Measurements from ENCODE around the gene PPFIA2. TPM values are rescaled to one million over a fixed set of nuclear protein-coding genes. Genes with fewer than 3 reads are reported as not detected.
A peak's percentile ranks its signal among the peaks of the same experiment; 100 is the strongest.

The PPFIA2 gene
- total RNA-seq (2021) (0.92 to 1.8 TPM (median 1.1 TPM) in 3 replicates), Bru-seq, nascent RNA (percentile 19 among the genes with signal in this experiment)
- long read RNA-seq, experiment 1 = 0 reads
- long read RNA-seq, experiment 2 = 0 reads
- long read RNA-seq, experiment 3, partial matches to known transcripts = 0 of 2 reads
- long read RNA-seq, experiment 3, other reads (novel, unspliced or antisense) = 2 of 2 reads

DNA sequence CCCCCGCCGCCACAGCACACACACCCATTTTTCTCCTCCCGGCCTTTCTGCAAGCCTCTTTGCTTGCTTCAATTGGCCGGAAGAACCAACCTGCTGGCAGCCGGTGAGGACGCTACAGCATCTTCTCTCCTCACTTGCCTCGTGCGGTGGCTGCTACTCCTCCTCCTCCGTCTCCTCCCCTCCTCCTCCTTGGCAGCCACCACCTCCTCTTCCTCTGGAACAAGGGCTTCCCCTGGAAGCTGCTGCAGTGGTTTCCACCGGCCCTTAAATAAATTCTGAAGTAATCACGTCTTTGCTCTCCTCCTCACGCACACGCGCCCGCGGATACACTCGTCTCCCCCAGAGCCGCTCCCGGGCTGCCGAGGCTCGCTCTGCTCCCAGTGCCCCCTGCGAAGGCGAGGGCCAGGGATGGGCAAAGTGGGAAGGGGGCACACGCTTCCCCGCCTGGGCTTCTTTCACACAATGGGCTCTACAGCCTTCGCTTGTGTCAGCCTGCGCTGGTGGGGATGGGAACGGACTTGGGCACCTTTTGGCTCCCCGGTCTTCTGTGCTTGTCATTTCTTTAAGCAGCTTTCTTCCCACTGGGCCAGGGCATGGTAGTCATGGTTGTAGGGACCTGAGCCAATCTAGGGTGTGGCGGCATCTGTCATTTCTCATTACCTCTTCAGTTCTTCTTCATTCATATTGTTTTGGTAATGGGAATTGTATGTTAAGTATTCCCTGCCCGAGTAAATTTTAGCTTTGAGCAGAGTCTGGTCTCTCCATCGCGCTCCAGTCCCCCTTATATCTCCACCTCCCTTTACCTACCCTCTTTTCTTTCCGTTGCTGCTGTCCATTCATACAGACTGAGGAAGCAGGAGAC is at the start of gene PPFIA2:
Gene PPFIA2, minus strand, starts transcription at position 161 of the 862 bp plus-strand sequence.
- peaks cover 6% of the 10 kb centered on the region for H3K9me3 Mint-ChIP-seq
- peaks cover 7% of the 10 kb centered on the region for H3K4me1 Mint-ChIP-seq
- H3K27ac Mint-ChIP-seq = no peak within 1 kb of the TSS
- peak within 1 kb of the TSS; percentile 85 for H3K4me3 Mint-ChIP-seq
- POLR2A ChIA-PET = no interaction called here
- ATAC-seq (peak; percentile 88), DNase-seq (ENCODE audit: low spot score) (peak; percentile 49)
- H3K27me3 Mint-ChIP-seq (ENCODE audit: low read depth) = peaks cover 41% of the 10 kb centered on the region
- TF ChIP-seq, protein P1, sequence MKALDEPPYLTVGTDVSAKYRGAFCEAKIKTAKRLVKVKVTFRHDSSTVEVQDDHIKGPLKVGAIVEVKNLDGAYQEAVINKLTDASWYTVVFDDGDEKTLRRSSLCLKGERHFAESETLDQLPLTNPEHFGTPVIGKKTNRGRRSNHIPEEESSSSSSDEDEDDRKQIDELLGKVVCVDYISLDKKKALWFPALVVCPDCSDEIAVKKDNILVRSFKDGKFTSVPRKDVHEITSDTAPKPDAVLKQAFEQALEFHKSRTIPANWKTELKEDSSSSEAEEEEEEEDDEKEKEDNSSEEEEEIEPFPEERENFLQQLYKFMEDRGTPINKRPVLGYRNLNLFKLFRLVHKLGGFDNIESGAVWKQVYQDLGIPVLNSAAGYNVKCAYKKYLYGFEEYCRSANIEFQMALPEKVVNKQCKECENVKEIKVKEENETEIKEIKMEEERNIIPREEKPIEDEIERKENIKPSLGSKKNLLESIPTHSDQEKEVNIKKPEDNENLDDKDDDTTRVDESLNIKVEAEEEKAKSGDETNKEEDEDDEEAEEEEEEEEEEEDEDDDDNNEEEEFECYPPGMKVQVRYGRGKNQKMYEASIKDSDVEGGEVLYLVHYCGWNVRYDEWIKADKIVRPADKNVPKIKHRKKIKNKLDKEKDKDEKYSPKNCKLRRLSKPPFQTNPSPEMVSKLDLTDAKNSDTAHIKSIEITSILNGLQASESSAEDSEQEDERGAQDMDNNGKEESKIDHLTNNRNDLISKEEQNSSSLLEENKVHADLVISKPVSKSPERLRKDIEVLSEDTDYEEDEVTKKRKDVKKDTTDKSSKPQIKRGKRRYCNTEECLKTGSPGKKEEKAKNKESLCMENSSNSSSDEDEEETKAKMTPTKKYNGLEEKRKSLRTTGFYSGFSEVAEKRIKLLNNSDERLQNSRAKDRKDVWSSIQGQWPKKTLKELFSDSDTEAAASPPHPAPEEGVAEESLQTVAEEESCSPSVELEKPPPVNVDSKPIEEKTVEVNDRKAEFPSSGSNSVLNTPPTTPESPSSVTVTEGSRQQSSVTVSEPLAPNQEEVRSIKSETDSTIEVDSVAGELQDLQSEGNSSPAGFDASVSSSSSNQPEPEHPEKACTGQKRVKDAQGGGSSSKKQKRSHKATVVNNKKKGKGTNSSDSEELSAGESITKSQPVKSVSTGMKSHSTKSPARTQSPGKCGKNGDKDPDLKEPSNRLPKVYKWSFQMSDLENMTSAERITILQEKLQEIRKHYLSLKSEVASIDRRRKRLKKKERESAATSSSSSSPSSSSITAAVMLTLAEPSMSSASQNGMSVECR (CRISPR knock-in tag; IDR thresholded peaks at IDR 0.05; ENCODE audit: borderline replicate concordance) = 0 out of 2 replicates have a peak, but pooled peaks have one; percentile 27
- no peak for TF ChIP-seq ZNF423 (CRISPR knock-in tag; IDR thresholded peaks at IDR 0.05)
- no peaks in the 10 kb centered on the region for H3K36me3 Mint-ChIP-seq
- CTCF ChIA-PET = interaction anchor here (0.6 kb wide), 1 partner anchor 470 kb away, joined by 3 read pairs; no protein-coding TSS in a partner anchor

DNA sequence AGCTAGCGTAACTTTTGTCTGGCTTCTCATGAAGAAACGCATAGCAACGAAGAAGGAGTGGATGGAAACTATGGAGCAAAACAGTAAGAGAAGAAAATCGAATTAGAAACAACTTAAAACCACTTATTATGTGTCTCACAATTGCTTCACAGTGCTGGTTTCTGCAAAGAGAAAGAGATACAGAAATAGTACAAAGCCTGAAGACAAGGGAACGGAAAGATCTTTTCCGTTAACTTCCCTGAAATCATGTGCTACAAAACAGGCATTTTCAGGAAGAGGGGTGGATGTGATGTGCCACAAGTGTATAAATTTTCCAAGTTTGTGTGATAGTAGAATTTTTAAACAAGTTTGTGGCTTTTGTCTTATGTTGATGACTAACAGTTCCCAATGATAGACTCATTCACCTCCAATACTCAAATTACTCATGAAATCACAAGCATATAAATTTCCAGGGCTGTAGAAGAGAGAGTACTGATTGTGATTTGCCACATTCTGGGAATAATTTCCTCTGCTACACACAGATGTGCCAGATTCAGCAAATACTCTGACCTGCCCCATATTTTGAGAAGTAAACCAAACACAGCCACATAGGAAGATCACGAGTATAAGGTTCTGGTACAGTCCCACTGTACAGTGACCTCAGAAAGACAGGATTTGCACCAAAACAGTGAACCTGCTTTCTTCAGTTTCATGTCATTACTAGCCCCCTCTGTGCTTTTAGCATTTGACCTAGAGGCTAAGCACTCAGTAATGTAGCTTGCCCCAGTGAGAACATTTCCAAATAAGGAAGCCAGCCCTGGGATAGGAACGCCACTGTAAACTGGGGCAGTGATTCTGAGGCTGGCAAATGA is 41.4 kb upstream of the PPFIA2 start:
- Mint-ChIP-seq H3K9me3 (no peaks in the 10 kb centered on the region), H3K27ac (peak overlapping the region; percentile 84), H3K4me1 (peaks cover 38% of the 10 kb centered on the region), H3K36me3 (no peaks in the 10 kb centered on the region), H3K27me3 (ENCODE audit: low read depth) (no peaks in the 10 kb centered on the region), H3K4me3 (no peak overlapping the region)
- TF ChIP-seq TEAD4 (CRISPR knock-in tag; IDR thresholded peaks at IDR 0.05) = no peak
- TF ChIP-seq ZNF671 (CRISPR knock-in tag; IDR thresholded peaks at IDR 0.05) = no peak
- TF ChIP-seq, protein P2, sequence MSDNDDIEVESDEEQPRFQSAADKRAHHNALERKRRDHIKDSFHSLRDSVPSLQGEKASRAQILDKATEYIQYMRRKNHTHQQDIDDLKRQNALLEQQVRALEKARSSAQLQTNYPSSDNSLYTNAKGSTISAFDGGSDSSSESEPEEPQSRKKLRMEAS (CRISPR knock-in tag; IDR thresholded peaks at IDR 0.05) = no peak
- TF ChIP-seq, protein P3, sequence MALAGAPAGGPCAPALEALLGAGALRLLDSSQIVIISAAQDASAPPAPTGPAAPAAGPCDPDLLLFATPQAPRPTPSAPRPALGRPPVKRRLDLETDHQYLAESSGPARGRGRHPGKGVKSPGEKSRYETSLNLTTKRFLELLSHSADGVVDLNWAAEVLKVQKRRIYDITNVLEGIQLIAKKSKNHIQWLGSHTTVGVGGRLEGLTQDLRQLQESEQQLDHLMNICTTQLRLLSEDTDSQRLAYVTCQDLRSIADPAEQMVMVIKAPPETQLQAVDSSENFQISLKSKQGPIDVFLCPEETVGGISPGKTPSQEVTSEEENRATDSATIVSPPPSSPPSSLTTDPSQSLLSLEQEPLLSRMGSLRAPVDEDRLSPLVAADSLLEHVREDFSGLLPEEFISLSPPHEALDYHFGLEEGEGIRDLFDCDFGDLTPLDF (CRISPR knock-in tag; IDR thresholded peaks at IDR 0.05) = no peak
- TF ChIP-seq, protein P4, sequence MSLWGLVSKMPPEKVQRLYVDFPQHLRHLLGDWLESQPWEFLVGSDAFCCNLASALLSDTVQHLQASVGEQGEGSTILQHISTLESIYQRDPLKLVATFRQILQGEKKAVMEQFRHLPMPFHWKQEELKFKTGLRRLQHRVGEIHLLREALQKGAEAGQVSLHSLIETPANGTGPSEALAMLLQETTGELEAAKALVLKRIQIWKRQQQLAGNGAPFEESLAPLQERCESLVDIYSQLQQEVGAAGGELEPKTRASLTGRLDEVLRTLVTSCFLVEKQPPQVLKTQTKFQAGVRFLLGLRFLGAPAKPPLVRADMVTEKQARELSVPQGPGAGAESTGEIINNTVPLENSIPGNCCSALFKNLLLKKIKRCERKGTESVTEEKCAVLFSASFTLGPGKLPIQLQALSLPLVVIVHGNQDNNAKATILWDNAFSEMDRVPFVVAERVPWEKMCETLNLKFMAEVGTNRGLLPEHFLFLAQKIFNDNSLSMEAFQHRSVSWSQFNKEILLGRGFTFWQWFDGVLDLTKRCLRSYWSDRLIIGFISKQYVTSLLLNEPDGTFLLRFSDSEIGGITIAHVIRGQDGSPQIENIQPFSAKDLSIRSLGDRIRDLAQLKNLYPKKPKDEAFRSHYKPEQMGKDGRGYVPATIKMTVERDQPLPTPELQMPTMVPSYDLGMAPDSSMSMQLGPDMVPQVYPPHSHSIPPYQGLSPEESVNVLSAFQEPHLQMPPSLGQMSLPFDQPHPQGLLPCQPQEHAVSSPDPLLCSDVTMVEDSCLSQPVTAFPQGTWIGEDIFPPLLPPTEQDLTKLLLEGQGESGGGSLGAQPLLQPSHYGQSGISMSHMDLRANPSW (CRISPR knock-in tag; conservative IDR thresholded peaks at IDR 0.05; ENCODE audit: low read depth) = no peak
- no peak for TF ChIP-seq IRF2 (CRISPR knock-in tag; IDR thresholded peaks at IDR 0.05; ENCODE audit: borderline replicate concordance, low read depth)
- TF ChIP-seq TEAD1 (CRISPR knock-in tag; IDR thresholded peaks at IDR 0.05) = no peak
- TF ChIP-seq ETV6 (CRISPR knock-in tag; IDR thresholded peaks at IDR 0.05) = no peak
- no peak for TF ChIP-seq JAZF1 (CRISPR knock-in tag; IDR thresholded peaks at IDR 0.05)
- ATAC-seq (peak; percentile 94), DNase-seq (ENCODE audit: low spot score) (no peak)
- CTCF ChIA-PET = no interaction called here
- POLR2A ChIA-PET = no interaction called here

All from WTC11 (cell line).